BE2C (cell line): ENCODE data around the gene PCK1.

Source experiments
- DNase-seq: peaks from one replicate; pipeline ENCODE4 v3.0.0-alpha.2; 2020
- H3K27me3 ChIP-seq: fragments of 250-450 bp; sonication (Bioruptor Pico); 2 replicates; pipeline ENCODE4 v1.5.1; 2020; ENCODE audit warnings: mild to moderate bottlenecking
- H3K36me3 ChIP-seq: fragments of 250-450 bp; sonication (Bioruptor Pico); 2 replicates; pipeline ENCODE4 v1.5.1; 2020; ENCODE audit warnings: mild to moderate bottlenecking
- H3K4me1 ChIP-seq: fragments of 250-450 bp; sonication (Bioruptor Pico); 2 replicates; pipeline ENCODE4 v1.5.1; 2020
- H3K4me3 ChIP-seq: 2 replicates; pipeline ENCODE4 v1.5.1; 2011; ENCODE audit warnings: low read depth, low read length
- H3K9me3 ChIP-seq: fragments of 250-450 bp; sonication (Bioruptor Pico); 2 replicates; pipeline ENCODE4 v1.5.1; 2020
- CTCF ChIP-seq: IDR thresholded peaks from 2 replicates; pipeline ENCODE4 v1.5.1; 2012; ENCODE audit warnings: mild to moderate bottlenecking, low read depth, low read length

PCK1 gene

GRCh38 chr20:57595041-57596030 lies 34.4 kb downstream of the PCK1 start:
- Histone ChIP-seq H3K4me1 (no peaks in the 10 kb centered on the region), H3K36me3 (no peaks in the 10 kb centered on the region), H3K4me3 (no peak overlapping the region), H3K27me3 (no peaks in the 10 kb centered on the region), H3K9me3 (no peaks in the 10 kb centered on the region)
- no peak for DNase-seq
- no peak for TF ChIP-seq CTCF

- Histone ChIP-seq H3K27me3 (no peaks in the 10 kb centered on the region), H3K4me1 (no peaks in the 10 kb centered on the region), H3K36me3 (no peaks in the 10 kb centered on the region), H3K4me3 (peak overlapping the region; percentile 35), H3K9me3 (no peaks in the 10 kb centered on the region)
- DNase-seq = no peak
- TF ChIP-seq CTCF = no peak
Measured at GRCh38 chr20:57596358-57596757, 35.4 kb downstream of the PCK1 start.

GRCh38 chr20:57596998-57597939 lies 36.4 kb downstream of the PCK1 start:
- peak; percentile 81 for DNase-seq
- no peaks in the 10 kb centered on the region for H3K27me3 ChIP-seq
- H3K4me1 ChIP-seq = no peaks in the 10 kb centered on the region
- H3K36me3 ChIP-seq = no peaks in the 10 kb centered on the region
- H3K4me3 ChIP-seq = peak overlapping the region; percentile 35
- TF ChIP-seq CTCF = peak; percentile 71
- H3K9me3 ChIP-seq = no peaks in the 10 kb centered on the region

GRCh38 chr20:57598060-57598459 lies 37.1 kb downstream of the PCK1 start:
- no peak for DNase-seq
- no peaks in the 10 kb centered on the region for H3K9me3 ChIP-seq
- H3K36me3 ChIP-seq = no peaks in the 10 kb centered on the region
- no peak overlapping the region for H3K4me3 ChIP-seq
- no peak for TF ChIP-seq CTCF
- no peaks in the 10 kb centered on the region for H3K27me3 ChIP-seq
- H3K4me1 ChIP-seq = no peaks in the 10 kb centered on the region

GRCh38 chr20:57598491-57598890 lies 37.6 kb downstream of the PCK1 start:
- Histone ChIP-seq H3K36me3 (no peaks in the 10 kb centered on the region), H3K27me3 (no peaks in the 10 kb centered on the region), H3K4me3 (no peak overlapping the region), H3K4me1 (no peaks in the 10 kb centered on the region), H3K9me3 (no peaks in the 10 kb centered on the region)
- no peak for DNase-seq
- no peak for TF ChIP-seq CTCF
